NCI-H1930 (cell line): ENCODE data around the gene ALPP.
"Not testable (repeated sequence)": the region's sequence is repeated elsewhere in the genome, so short reads cannot be mapped to it uniquely, and the experiment has no call there.

ENCODE experiments used
- DNase-seq, 2 experiments: peaks; one replicate each; lab custom pipeline; 2025; lab: John Stamatoyannopoulos, UW

ALPP gene

DNA sequence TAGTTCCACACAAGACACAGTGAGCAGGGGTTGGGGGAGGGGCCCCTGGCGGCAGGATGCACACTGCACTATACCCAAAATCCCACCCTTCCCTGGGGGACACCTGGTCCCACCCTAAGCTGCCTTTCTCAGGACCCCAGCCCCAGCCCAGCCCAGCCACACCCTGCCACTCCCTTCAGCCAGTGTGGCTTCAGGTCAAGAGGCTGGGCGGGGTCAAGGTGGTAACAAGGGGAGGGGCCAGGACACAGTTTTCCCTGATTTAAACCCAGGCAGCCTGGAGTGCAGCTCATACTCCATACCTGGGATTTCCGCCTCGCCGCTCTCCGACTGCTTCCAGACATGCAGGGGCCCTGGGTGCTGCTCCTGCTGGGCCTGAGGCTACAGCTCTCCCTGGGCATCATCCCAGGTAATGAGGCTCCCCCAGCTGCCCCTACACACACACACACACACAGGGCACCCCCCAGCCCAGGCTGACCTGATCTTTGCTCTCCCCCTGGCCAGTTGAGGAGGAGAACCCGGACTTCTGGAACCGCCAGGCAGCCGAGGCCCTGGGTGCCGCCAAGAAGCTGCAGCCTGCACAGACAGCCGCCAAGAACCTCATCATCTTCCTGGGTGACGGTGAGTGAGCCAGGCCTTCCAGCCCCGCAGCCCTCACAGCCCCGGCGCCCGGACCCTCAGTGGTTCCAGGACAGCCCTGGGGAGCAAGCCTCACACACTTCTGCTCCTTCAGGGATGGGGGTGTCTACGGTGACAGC, 28.2 kb downstream of the ALPP start, which contains the start of gene ALPG:
Gene ALPG (plus strand): TSS at position 289 of the 755 bp plus-strand sequence. CDS start 51 bp downstream, at position 340.
- DNase-seq: no peak

DNA sequence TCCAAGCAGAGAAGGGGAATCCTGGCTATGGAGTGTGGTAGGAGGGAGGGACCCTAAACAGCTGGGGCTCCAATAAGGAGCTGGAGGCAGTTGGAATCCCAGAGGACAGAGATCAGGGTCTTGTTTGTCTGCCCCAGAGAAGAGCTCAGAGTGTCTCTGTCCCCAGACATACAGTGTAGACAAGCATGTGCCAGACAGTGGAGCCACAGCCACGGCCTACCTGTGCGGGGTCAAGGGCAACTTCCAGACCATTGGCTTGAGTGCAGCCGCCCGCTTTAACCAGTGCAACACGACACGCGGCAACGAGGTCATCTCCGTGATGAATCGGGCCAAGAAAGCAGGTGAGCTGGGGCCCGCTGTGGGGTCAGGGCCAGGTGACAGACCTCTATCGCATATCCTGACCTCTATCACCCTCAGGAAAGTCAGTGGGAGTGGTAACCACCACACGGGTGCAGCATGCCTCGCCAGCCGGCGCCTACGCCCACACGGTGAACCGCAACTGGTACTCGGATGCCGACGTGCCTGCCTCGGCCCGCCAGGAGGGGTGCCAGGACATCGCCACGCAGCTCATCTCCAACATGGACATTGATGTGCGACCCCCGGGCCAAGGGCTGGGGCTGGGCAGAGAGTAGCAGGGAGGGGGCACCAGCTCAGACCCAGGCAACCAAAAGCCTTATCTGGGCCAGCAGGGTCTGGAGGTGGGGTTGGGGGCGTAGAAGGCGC, 29.0 kb downstream of the ALPP start:
- DNase-seq: not testable (repeated sequence)

DNA sequence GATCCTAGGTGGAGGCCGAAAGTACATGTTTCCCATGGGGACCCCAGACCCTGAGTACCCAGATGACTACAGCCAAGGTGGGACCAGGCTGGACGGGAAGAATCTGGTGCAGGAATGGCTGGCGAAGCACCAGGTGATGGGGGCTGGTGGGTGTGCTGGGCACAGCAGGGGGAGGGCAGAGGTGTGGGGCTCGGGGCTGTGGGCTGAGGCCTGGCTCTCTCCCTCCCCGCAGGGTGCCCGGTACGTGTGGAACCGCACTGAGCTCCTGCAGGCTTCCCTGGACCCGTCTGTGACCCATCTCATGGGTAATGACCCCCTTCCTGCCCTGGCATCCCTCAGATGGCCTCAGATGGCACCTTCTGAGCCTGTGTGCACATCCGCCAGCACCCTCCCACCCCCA, 29.7 kb downstream of the ALPP start:
- DNase-seq: not testable (repeated sequence)

DNA sequence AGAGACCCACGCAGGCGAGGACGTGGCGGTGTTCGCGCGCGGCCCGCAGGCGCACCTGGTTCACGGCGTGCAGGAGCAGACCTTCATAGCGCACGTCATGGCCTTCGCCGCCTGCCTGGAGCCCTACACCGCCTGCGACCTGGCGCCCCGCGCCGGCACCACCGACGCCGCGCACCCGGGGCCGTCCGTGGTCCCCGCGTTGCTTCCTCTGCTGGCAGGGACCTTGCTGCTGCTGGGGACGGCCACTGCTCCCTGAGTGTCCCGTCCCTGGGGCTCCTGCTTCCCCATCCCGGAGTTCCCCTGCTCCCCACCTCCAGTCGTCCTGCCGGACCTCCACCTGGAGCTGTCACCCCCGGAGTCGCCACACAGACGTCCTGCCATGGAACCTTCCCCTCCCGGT, 31.1 kb downstream of the ALPP start:
- not testable (repeated sequence) for DNase-seq

DNA sequence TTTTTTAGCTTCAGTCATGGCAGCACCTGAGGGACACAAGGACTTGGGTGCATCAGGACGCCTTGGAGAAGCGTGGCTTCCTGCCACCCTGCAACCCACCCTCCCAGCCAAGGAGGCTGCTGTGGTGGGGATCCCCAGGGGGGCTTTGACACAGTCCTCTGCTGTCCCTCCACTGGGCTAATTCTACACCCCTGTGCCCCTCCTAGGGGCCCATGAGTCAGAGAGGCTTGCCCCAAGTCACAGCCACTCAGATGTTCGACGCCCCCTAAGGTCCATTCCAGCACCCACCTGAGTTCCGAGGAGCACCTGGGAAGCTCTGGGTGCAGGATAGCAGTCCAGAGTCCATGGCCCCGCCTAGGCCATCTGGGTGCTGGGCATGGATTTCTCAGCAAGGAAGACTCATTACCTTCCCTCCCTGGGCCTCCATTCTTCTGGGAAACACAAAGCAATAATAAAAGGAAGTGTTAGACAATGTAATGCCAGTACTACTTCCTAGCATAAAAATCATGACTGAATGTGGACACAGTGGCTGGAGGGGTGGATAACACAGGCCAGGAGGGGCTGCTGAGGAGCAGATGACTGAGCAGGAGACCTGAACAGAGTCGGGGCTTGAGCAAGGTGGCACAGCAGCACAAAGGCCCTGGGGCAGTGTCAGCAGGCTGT, 31.8 kb downstream of the ALPP start:
- no peak for DNase-seq

DNA sequence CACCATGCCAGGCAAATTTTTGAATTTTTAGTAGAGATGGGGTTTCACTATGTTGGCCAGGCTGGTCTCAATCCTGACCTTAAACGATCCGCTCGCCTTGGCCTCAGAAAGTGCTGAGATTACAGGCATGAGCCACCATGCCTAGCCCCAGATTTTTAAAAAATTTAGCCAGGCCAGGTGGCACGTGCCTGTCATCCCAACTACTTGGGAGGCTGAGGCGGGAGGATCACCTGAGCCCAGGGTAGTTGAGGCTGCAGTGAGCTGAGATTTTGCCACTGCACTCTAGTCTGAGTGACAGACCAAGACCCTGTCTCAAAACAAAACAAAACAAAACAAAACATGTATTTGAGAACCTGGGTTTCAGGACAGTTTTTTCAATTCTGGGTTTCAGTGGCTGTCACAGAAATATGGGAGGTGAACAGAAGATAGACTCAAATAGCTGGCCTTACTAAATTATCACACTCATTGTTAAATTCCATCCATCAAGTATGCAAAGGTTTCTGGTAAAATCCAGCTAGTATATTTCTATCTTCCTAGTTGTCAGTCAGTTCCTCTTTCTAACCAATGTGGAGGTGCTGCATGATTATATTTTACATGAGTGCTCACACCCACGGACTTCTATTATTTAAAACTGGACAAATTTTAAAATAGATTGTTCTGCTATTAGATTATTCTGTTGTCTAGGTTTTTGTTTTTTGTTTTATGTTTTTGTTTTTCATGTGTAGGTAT, 33.5 kb downstream of the ALPP start:
- no peak for DNase-seq

DNA sequence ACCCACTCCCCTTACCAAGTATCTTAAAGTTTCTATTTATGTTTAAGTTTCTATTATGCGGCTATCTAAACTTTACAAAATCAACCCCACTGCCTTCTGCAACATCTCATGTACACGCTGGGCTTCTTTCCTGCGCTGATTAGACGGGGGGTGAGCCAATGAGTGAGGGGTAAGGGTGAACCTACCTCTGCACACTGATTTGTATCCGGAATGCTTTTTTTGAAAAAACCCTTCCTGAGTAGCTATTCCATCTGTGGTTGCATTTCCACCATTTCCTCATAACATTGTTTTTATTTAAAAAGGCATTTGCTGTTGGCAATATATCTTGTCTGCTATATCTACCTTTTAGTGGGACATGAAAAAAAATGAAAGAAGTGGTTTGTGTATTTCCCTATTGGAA, 34.4 kb downstream of the ALPP start:
- no peak for DNase-seq

DNA sequence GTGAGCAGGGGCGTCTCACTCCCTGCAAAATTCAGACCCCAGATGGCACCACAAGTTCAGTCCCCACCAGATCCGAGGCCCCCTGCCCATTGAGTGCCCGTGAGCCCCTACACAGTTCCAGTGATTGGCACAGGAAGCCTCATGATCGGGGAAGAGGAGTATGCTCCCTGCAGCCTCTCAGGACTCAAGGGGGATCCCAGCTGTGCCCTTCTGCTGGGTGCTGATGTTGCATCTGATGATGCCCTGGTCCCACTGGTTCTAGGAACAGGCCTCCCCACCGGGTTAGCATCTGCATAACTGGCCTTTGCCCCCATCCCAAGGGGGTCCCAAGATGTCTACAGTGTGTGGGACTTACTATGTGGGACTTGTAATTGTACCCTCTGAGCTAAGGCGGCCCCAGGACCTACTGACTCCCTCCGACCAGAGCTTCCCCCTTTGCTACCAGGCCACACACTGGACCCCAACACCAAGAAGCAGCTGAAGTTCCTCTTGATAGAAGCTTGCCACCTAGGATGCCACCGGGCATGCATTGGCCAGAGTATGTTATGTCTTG, 36.7 kb downstream of the ALPP start:
- DNase-seq: no peak

DNA sequence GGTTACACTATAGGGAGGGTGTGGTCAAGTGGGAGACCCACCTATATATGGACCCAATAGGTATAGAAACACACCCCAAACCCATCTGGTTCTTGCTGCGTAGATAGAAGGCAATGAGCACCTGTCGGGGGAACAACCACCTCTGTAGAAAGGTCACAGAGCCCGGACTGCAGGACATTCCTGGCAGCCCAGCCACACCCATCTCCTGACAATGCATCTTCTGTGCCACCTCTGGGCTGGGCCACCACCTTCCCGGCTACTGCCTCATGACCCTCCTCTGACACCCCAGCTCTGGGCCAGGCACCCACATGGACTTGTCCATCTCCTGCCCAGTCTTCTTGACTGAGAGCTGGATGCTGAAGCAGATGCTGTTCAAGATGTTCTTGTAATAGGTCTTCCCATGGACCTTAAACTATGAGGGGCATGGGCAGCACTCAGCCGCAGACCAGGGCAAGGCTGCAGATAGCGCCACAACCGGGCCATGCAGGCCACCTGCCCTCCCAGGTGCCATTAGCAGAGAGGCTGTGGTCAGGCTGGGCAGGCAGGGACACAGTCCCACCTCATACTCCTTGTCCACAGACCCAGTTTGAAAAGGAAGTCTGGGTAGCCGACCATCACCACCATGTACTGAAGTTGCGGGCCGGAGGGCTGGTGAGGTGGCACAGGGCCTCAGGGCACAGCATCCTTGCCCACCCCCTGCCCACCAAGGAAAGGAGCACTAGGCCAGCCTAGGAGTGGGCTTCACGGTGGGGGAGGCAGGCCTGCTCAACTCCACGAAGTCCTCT, 37.4 kb downstream of the ALPP start:
- DNase-seq: no peak

DNA sequence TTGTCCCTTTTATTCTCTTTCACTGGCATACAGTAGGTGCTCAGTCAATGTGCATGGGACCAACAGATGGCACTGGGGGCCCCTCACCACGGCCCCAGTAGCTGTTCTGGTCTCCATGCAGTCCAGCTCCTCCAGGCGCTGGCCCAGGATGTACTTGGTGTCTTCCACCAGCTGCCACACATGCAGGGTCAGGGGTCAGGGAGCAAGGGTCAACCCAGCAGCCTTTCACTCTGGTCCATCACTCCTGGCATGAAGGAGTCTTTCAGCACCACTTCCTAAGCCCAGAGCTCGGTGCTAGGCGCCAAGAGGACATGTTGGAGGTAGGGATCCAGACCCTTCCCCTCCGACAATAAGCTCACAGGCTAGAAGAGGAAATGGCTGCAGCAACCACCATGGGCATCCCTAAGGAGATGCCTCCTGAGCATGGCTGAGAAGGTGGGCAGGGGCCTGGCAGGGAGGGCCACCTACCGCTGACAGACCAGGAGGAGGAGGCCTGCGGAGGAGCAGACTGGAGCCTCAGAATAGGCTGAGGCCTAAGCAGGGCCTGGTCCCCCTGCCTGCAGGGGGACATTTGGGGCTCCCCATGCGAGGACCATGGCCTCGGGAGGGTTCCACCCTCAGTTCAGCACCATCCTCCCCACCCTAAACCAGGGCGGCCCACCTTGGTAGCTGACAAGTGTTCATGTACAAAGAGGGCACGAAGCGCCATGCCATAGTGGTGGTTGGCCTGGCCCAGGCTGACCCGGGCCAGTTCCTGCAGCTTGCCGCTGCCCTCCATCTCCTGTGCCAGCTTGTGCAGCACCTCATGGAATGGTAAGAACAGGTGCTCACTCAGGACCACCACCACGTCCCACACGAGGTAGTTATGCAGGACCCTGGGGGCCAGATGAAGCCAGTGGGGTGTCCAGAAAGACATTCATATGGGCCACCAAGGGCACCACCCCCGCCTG, 38.2 kb downstream of the ALPP start:
- no peak for DNase-seq

DNA sequence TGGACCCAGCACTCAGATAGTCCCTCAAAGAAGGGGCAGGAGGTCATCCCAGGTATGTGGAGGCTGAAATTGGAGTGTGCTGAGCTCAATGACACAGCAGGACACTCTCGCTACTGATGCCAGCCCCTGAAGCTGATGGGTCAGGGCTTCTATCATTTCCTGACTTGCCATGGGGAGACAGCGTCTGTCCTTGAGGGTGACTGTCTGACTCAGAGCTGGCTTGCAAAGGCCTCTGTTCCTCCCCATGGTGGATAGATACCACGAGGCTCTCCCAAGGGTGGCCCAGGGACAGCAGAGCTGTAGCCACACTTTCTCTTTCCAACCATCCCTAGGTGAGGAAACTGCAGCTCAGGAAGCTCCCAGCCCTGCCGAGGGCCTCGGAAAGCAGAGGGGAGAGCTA, 38.9 kb downstream of the ALPP start:
- no peak for DNase-seq

DNA sequence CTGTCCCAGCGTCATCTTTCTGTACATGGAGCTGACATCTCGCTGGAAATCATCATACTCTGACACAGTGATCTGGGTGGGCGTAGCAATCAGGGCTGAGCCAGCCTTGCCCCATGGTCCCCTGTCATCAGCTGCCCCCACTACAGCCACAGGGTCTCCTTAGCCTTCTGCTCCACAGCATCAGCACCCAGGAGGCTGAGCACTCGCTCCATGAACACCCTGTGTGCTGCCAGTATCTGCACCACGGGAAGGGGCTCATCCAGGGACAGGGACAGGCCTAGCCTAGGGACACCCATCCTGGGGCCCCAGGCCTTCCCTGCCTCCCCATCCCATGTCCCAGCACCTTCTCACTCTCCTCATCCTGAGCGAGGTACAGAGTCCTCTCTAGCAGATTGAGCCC, 39.5 kb downstream of the ALPP start:
- DNase-seq: no peak

DNA sequence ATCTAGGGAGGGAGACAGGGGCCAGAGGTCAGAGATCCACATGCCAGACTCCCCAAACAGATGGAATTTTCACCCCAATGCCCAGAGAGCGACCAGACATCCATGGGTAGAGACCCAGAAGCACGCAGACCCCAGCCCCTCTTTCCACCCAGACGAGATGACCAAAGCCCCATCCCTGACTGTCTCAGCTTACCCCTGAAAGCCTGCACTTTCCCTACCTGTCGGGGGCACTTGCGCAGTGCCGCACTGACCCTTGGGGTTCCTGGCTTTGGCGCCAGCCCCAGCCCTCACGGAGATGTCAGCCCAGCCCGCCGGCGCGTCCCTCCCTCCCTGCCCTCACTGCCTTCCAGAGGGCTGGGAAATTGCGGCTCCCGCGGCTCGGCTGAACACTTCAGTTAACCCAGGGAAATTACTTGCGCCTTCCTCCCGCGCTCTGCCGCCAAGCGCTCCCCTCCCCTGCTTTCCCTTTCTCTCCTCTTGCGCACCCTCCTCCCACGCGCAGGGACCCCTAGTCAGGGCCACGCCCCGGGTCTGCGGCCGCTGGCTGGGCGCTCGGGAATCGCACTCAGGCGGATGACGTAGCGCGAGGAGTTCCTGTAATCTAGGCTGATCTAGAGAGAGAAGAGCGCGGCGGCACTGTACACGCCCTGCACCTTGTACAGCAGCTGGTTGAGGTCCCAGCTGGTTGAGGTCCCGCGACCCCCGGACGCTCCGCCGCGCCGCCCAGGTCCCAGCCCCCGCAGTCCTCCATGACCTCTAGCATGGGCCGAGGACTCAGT, 40.1 kb downstream of the ALPP start:
- DNase-seq: no peak

DNA sequence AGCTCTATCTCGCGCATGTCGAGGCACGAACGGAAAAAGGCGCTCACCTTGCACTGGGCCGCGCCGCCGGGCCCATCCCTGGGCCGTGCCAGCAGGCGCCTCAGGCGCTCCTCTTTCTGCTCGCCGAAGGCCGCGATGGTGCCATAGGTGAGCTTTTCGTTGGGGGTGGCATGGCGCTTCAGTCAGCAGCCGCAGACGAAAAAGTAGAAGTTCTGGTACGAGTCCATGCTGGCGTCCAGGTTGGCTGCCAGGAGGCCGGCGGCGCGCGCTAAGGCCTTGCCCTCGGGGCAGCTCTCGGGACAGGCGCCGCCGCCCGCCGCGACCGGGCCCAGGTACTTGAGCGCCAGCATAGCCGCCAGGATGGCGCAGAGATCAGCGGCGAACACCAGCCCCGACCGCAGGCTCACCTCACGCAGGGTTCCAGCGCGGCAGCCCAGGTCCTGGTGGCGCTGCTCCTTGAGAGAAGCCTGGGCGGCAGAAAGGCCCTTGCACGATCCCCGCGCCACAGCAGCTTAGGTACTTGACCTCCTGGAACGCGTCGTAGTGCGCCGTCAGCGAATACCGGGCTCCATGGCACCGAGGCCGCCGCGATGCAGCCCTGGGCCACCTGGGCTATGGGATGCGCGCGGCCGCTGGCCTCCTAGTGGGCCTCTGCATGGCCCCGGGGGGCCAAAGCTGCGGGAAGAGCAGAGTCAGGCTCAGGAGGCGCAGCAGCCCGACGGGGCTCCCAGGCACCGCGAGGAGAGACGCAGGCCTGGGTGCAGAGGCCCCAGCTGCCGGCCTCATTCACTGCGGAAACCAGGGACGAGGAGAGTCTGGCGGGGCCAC, 40.9 kb downstream of the ALPP start:
- no peak for DNase-seq

DNA sequence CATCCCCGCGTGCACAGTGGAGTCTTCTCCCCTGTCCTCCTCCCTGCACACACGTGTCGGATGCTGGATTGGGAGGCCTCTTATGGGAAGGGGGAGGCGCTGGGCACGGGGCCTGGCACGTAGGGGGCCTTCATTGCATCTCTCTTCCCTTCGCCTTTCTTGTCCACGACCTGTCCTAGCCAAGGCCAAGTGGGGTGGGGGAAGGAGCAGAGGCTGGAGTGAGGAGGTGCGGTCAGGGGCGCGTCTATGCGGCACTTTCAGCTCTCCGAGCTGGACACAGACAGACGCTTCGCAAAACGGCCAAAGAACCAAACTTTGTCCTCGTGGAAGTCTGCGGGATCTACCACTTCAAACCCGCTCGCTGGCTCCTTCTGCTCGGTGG, 41.5 kb downstream of the ALPP start:
- DNase-seq: no peak

DNA sequence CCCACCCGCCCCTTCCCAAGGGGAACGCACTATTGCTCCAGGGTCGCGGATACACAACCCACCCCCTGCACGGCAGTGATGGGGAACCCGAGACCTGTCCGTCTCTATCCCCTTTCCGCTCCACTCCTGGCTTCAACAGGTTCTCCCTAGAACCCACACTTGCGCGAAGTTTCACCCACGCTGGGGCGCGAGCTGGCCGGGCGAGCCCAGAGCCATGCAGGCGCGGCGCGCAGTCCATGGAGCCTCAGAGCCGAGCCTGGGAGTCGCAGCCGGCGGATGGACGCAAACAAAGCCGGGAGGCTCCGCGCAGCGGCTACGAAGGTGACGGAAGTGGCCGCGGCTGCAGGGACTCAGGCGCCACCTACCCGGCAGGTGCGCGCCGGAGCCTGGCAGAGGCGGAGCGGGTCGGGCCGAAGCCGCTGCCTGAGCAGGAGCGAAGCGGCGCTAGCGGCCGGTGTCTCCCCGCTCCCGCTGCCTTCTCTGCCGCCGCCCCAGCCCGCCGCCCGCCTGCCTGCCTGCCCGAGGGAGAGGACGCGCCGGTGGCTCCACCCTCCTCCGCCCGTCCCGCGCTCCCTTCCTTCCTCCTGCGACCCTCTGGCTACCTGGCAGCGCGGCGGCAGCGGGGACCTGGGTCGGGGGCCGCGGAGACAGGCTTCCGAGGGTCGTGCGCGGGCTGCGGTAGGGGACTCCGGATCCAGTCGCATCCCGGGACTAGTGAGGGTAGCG, 42.1 kb downstream of the ALPP start:
- peak; percentile 45 to 60 for DNase-seq

DNA sequence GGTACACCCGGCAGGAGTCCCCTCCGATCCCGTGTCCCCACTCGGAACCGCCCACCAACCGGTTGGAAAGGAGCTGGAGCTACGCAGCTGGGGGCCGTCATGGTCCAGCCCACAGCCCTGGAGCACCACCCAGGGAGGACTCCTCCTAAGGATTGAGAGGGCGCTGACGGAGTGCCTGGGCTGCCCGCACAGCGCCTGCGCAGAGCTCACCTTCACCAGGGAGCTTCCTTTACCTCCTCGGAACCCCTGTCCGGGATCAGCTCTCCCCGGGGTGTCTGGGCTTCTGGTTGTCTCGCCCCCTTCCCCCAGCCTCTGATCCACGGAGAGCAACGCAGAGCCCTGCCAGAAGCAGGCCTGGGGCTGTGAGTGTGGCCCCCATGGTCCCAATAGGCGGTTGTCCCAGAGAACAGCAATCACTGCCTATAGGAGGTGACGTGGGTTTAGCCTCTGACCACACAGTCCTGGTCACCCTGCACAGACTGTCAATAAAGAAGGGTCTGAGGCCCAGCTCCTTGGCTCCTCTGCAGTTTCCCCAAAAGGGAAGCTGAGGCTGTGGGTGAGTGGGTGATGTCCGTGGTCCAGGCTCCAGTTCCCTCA, 42.7 kb downstream of the ALPP start:
- peak; percentile 37 to 41 for DNase-seq
